Activated B cell treated with CpG ODN at 0.5 μM for 24 hours (primary cell): ENCODE data around the gene TAGAP. TPM values are rescaled to one million over a fixed set of nuclear protein-coding genes. Genes with fewer than 3 reads are reported as not detected.
"Not testable (repeated sequence)": the region's sequence is repeated elsewhere in the genome, so short reads cannot be mapped to it uniquely, and the experiment has no call there.

Experiments used
- ATAC-seq: fragments of 200-7000 bp; cut with Tn5 transposase; one replicate; pipeline ENCODE4 v1.10.0; 2021; ENCODE audit warnings: low read depth, mild to moderate bottlenecking, moderate library complexity
- CTCF ChIA-PET: fragments of 350-600 bp; sonication (Branson Sonifier 250); formaldehyde crosslinking; loops from one replicate; lab custom pipeline; 2021; ENCODE audit warnings: antibody characterized with exemption; lab: Charles Lee
- POLR2A ChIA-PET: fragments of 350-600 bp; sonication (Branson Sonifier 250); formaldehyde crosslinking; loops from one replicate; lab custom pipeline; 2021; ENCODE audit warnings: antibody characterized with exemption; lab: Charles Lee
- DNase-seq: peaks from one replicate; pipeline ENCODE4 v3.0.0; 2022
- H3K27ac Mint-ChIP-seq: one replicate; pipeline ENCODE4 v1.8.0; 2020; ENCODE audit warnings: mixed read lengths
- H3K27me3 Mint-ChIP-seq: one replicate; pipeline ENCODE4 v1.8.0; 2021; ENCODE audit warnings: mixed read lengths
- H3K36me3 Mint-ChIP-seq: one replicate; pipeline ENCODE4 v1.8.0; 2021; ENCODE audit warnings: low read depth, mixed read lengths
- H3K4me1 Mint-ChIP-seq: one replicate; pipeline ENCODE4 v1.8.0; 2021; ENCODE audit warnings: mixed read lengths
- H3K4me3 Mint-ChIP-seq: one replicate; pipeline ENCODE4 v1.8.0; 2020; ENCODE audit warnings: mild to moderate bottlenecking, mixed read lengths
- H3K9me3 Mint-ChIP-seq: one replicate; pipeline ENCODE4 v1.8.0; 2020; ENCODE audit warnings: mixed read lengths
- intact Hi-C: fragments of 100-400 bp; cut with micrococcal nuclease; formaldehyde crosslinking; loops from one replicate; pipeline ENCODE4 v1.15.1; 2024
- total RNA-seq: library from RNA; stranded (reverse); gene quantifications from 2 replicates; pipeline ENCODE4 v1.2.3, GENCODE V29; 2022
- TF ChIP-seq, protein P1 (sequence below): fragments of 200-600 bp; IDR thresholded peaks from one replicate; pipeline ENCODE4 v1.8.0; 2022; ENCODE audit warnings: antibody characterized with exemption, mild to moderate bottlenecking

The TAGAP gene
- total RNA-seq, 1 donor from 2014 or later: 129 TPM

DNA sequence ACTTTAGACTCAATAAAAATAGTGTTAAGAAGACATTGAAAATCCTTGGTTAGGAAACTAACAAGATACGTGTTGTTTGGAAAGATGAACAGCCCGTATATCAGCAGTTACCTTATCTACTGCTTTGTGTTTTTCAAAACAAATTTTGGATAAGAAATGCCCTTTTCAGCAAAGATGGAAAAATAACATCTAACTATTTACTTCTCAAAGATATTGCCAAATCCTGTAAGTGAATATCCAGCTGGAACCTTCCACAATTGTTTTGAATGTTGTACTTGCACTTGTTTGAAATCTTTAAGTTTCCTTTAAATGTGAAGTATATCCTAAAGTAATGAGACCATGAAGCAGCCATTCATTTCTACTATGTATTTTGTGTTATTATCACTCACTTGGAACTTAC, 14.6 kb downstream of the TAGAP start:
- H3K27ac Mint-ChIP-seq: no peak overlapping the region
- peaks cover 15% of the 10 kb centered on the region for H3K4me1 Mint-ChIP-seq
- H3K36me3 Mint-ChIP-seq: peaks cover 30% of the 10 kb centered on the region
- peaks cover 11% of the 10 kb centered on the region for H3K9me3 Mint-ChIP-seq
- TF ChIP-seq, protein P1, sequence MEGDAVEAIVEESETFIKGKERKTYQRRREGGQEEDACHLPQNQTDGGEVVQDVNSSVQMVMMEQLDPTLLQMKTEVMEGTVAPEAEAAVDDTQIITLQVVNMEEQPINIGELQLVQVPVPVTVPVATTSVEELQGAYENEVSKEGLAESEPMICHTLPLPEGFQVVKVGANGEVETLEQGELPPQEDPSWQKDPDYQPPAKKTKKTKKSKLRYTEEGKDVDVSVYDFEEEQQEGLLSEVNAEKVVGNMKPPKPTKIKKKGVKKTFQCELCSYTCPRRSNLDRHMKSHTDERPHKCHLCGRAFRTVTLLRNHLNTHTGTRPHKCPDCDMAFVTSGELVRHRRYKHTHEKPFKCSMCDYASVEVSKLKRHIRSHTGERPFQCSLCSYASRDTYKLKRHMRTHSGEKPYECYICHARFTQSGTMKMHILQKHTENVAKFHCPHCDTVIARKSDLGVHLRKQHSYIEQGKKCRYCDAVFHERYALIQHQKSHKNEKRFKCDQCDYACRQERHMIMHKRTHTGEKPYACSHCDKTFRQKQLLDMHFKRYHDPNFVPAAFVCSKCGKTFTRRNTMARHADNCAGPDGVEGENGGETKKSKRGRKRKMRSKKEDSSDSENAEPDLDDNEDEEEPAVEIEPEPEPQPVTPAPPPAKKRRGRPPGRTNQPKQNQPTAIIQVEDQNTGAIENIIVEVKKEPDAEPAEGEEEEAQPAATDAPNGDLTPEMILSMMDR: no peak
- POLR2A ChIA-PET: interaction anchor here (1.0 kb wide), 2 partner anchors 9 to 50 kb away, joined by 3 to 5 read pairs; no protein-coding TSS in a partner anchor
- CTCF ChIA-PET: interaction anchor here (1.6 kb wide), 1 partner anchor 105 kb away, joined by 3 read pairs; no protein-coding TSS in a partner anchor
- intact Hi-C loops: no loop called here
- DNase-seq (no peak), ATAC-seq (no peak)
- H3K27me3 Mint-ChIP-seq: no peaks in the 10 kb centered on the region
- no peak overlapping the region for H3K4me3 Mint-ChIP-seq

GRCh38 chr6:159025224-159025623, 19.6 kb downstream of the TAGAP start:
- ChIA-PET POLR2A (interaction anchor here (0.6 kb wide), 1 partner anchor 56 kb away, joined by 3 read pairs; no protein-coding TSS in a partner anchor), CTCF (interaction anchor here (1.1 kb wide), 1 partner anchor 17 kb away, joined by 3 read pairs; no protein-coding TSS in a partner anchor)
- H3K4me1 Mint-ChIP-seq, H3K27me3 Mint-ChIP-seq, H3K4me3 Mint-ChIP-seq, intact Hi-C loops, DNase-seq, ATAC-seq: not testable (repeated sequence)
- Mint-ChIP-seq H3K27ac (peak overlapping the region; percentile 25), H3K9me3 (peaks cover 19% of the 10 kb centered on the region), H3K36me3 (peaks cover 28% of the 10 kb centered on the region)

- TF ChIP-seq, protein P1: no peak
- Mint-ChIP-seq H3K9me3 (peaks cover 19% of the 10 kb centered on the region), H3K36me3 (peaks cover 28% of the 10 kb centered on the region), H3K4me1 (peaks cover 11% of the 10 kb centered on the region), H3K4me3 (no peak overlapping the region), H3K27ac (no peak overlapping the region), H3K27me3 (no peaks in the 10 kb centered on the region)
- intact Hi-C loops: no loop called here
- ChIA-PET CTCF (interaction anchor here (0.8 to 1.1 kb wide), 2 partner anchors 16 to 111 kb away, joined by 3 read pairs; no protein-coding TSS in a partner anchor), POLR2A (no interaction called here)
- DNase-seq (no peak), ATAC-seq (no peak)
These were observed 20.9 kb downstream of the TAGAP start for GRCh38 chr6:159023893-159024292.

- no peak overlapping the region for H3K27ac Mint-ChIP-seq
- H3K36me3 Mint-ChIP-seq: peaks cover 12% of the 10 kb centered on the region
- ChIA-PET CTCF (no interaction called here), POLR2A (interaction anchor here (2.6 kb wide), 1 partner anchor 13 kb away, joined by 11 read pairs; no protein-coding TSS in a partner anchor)
- TF ChIP-seq, protein P1: no peak
- H3K4me1 Mint-ChIP-seq: peaks cover 28% of the 10 kb centered on the region
- ATAC-seq: no peak
- peaks cover 9% of the 10 kb centered on the region for H3K9me3 Mint-ChIP-seq
- intact Hi-C loops: no loop called here
- no peaks in the 10 kb centered on the region for H3K27me3 Mint-ChIP-seq
- no peak overlapping the region for H3K4me3 Mint-ChIP-seq
- no peak for DNase-seq
These were observed 24.8 kb downstream of the TAGAP start for GRCh38 chr6:159020011-159020410.

DNA sequence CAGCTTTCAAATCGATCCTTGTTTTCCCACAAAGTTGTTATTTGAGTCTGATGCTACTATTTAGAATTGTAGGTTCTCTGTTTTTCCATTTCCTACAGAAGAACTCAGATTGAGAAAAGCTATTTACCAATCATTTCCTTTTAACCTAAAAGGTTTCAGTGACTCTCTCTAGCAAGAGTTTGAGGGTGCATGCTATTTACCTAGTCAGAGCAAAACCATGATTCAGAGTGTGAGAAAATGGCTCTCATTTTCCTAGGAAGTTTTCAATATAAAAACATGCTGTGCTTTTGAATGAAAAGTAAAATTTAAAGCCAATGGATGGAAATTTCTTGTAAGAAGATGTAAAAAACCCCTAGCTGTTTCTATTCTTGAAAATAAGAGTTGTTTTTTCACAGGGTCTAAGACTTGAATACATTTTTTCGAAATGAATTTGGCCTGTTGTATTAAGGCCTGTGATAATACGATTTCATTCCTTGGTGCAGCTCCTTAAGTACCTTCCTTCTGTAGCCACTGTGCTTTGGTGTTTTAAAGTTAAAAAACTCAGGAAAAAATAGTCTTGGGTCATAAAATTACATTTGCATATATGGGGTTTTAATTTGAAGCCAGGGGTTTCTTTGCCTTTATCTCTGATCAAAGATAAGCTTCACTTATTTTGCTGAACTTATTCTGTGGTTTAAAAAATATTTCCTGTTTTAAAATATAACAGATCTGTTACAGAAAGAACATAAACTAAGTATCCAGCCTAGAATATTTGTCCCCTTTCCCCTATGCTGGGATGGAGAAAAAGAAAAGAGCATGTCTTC, 26.8 kb downstream of the TAGAP start:
- peak overlapping the region; percentile 50 for H3K27ac Mint-ChIP-seq
- H3K27me3 Mint-ChIP-seq: no peaks in the 10 kb centered on the region
- TF ChIP-seq, protein P1: no peak
- intact Hi-C loops: no loop called here
- ChIA-PET POLR2A (interaction anchor here (0.5 to 3.4 kb wide), 13 partner anchors 10 to 369 kb away, joined by 3 to 56 read pairs (median 4); partner anchors contain the start of gene RSPH3), CTCF (interaction anchor here (1.0 to 2.1 kb wide), 8 partner anchors 9 to 117 kb away, joined by 3 to 14 read pairs (median 6); no protein-coding TSS in a partner anchor)
- ATAC-seq (peak; percentile 34), DNase-seq (no peak)
- H3K4me1 Mint-ChIP-seq: peaks cover 37% of the 10 kb centered on the region
- no peak overlapping the region for H3K4me3 Mint-ChIP-seq
- H3K36me3 Mint-ChIP-seq: no peaks in the 10 kb centered on the region
- H3K9me3 Mint-ChIP-seq: no peaks in the 10 kb centered on the region
